Mesenchymal stem cell (in vitro differentiated cells and primary cell): Measurements from ENCODE around the gene DOCK3.
"Not testable (repeated sequence)": the region's sequence is repeated elsewhere in the genome, so short reads cannot be mapped to it uniquely, and the experiment has no call there.

ENCODE experiments used
- DNase-seq: peaks from one replicate; pipeline ENCODE4 v3.0.0-alpha.2; 2013
- H2AFZ ChIP-seq: one replicate; pipeline ENCODE4 v1.6.1; 2013; ENCODE audit warnings: low read depth, mild to moderate bottlenecking, control low read depth, inconsistent platforms, low read length, moderate library complexity
- H2AK5ac ChIP-seq: 2 replicates; pipeline ENCODE4 v1.6.1; 2013; ENCODE audit warnings: low read length, moderate library complexity, mild to moderate bottlenecking, inconsistent platforms; ENCODE audit not compliant: severe bottlenecking
- H2BK120ac ChIP-seq: one replicate; pipeline ENCODE4 v1.6.1; 2013; ENCODE audit warnings: low read depth, mild to moderate bottlenecking, inconsistent platforms, low read length, moderate library complexity
- H2BK12ac ChIP-seq, 2 experiments: one replicate each; pipeline ENCODE4 v1.6.1; 2013; ENCODE audit warnings: inconsistent platforms in 2 of 2, low read length in 2 of 2, mild to moderate bottlenecking in 2 of 2, moderate library complexity in 2 of 2, control low read depth in 1 of 2
- H2BK15ac ChIP-seq: one replicate; pipeline ENCODE4 v1.6.1; 2013; ENCODE audit warnings: mild to moderate bottlenecking, low read depth, inconsistent platforms; ENCODE audit not compliant: poor library complexity, severe bottlenecking
- H2BK5ac ChIP-seq: 2 replicates; pipeline ENCODE4 v1.6.1; 2013; ENCODE audit warnings: low read depth, mild to moderate bottlenecking, low read length, control low read depth, inconsistent platforms; ENCODE audit not compliant: poor library complexity, severe bottlenecking
- H3K14ac ChIP-seq, 2 experiments: one replicate each; pipeline ENCODE4 v1.6.1; 2013; ENCODE audit warnings: inconsistent platforms in 2 of 2, low read length in 2 of 2, control low read depth in 1 of 2, mild to moderate bottlenecking in 1 of 2, moderate library complexity in 1 of 2
- H3K18ac ChIP-seq, 2 experiments: one replicate each; pipeline ENCODE4 v1.6.1; 2013; ENCODE audit warnings: inconsistent platforms in 2 of 2, low read length in 2 of 2, control low read depth in 1 of 2, low read depth in 1 of 2, mild to moderate bottlenecking in 1 of 2
- H3K23ac ChIP-seq, 2 experiments: one replicate each; pipeline ENCODE4 v1.6.1; 2013; ENCODE audit warnings: inconsistent platforms in 2 of 2, low read length in 2 of 2, mild to moderate bottlenecking in 2 of 2, moderate library complexity in 2 of 2, control low read depth in 1 of 2
- H3K27ac ChIP-seq: 2 replicates; pipeline ENCODE4 v1.5.1; 2013; ENCODE audit warnings: mild to moderate bottlenecking, moderate library complexity, low read length, control low read depth, inconsistent platforms; ENCODE audit not compliant: poor library complexity, severe bottlenecking
- H3K27me3 ChIP-seq, 2 experiments: 2 replicates each; pipeline versions ENCODE4 v1.6.1 to v1.7.0; 2013; ENCODE audit warnings: low read length in 2 of 2, mild to moderate bottlenecking in 2 of 2, moderate library complexity in 2 of 2, control low read depth in 1 of 2, inconsistent platforms in 1 of 2; ENCODE audit not compliant: control insufficient read depth in 1 of 2, insufficient read depth in 1 of 2
- H3K36me3 ChIP-seq, 2 experiments: 2 replicates each; pipeline versions ENCODE4 v1.6.1 to v1.7.0; 2013; ENCODE audit warnings: low read length in 2 of 2, control low read depth in 1 of 2, inconsistent platforms in 1 of 2, low read depth in 1 of 2, mild to moderate bottlenecking in 1 of 2; ENCODE audit not compliant: insufficient read depth in 2 of 2, control insufficient read depth in 1 of 2
- H3K4ac ChIP-seq, 2 experiments: one replicate each; pipeline ENCODE4 v1.6.1; 2013; ENCODE audit warnings: inconsistent platforms in 2 of 2, low read length in 2 of 2, mild to moderate bottlenecking in 2 of 2, moderate library complexity in 2 of 2, control low read depth in 1 of 2, low read depth in 1 of 2
- H3K4me1 ChIP-seq: 2 replicates; pipeline ENCODE4 v1.6.1; 2013; ENCODE audit warnings: low read depth, low read length, control low read depth; ENCODE audit not compliant: control insufficient read depth, insufficient read depth
- H3K4me2 ChIP-seq: 2 replicates; pipeline ENCODE4 v1.6.1; 2013; ENCODE audit warnings: low read length, mild to moderate bottlenecking, inconsistent platforms; ENCODE audit not compliant: poor library complexity, severe bottlenecking
- H3K4me3 ChIP-seq, 2 experiments: 2 replicates each; pipeline versions ENCODE4 v1.5.1 to v1.7.0; 2013; ENCODE audit warnings: low read length in 2 of 2, mild to moderate bottlenecking in 2 of 2, control low read depth in 1 of 2, low read depth in 1 of 2; ENCODE audit not compliant: insufficient read depth in 1 of 2
- H3K79me1 ChIP-seq: replicated peaks from 2 replicates; pipeline ENCODE4 v1.6.1; 2013; ENCODE audit warnings: mild to moderate bottlenecking, control low read depth, low read length, inconsistent platforms; ENCODE audit not compliant: poor library complexity, severe bottlenecking
- H3K9ac ChIP-seq: 2 replicates; pipeline ENCODE4 v1.7.0; 2013; ENCODE audit warnings: mild to moderate bottlenecking, low read length, moderate library complexity
- H3K9me3 ChIP-seq: 2 replicates; pipeline ENCODE4 v1.7.0; 2013; ENCODE audit warnings: mild to moderate bottlenecking, low read length; ENCODE audit not compliant: control insufficient read depth
- H4K8ac ChIP-seq: one replicate; pipeline ENCODE4 v1.6.1; 2013; ENCODE audit warnings: inconsistent platforms, mild to moderate bottlenecking, low read length, moderate library complexity
- H4K91ac ChIP-seq: one replicate; pipeline ENCODE4 v1.6.1; 2013; ENCODE audit warnings: mild to moderate bottlenecking, low read length, inconsistent platforms
- WGBS: methylation state at CpG from one replicate; pipeline ENCODE4 v1.1.7; 2013; ENCODE audit warnings: mixed read lengths; 5-methylcytosine and 5-hydroxymethylcytosine counted together

The DOCK3 gene

DNA sequence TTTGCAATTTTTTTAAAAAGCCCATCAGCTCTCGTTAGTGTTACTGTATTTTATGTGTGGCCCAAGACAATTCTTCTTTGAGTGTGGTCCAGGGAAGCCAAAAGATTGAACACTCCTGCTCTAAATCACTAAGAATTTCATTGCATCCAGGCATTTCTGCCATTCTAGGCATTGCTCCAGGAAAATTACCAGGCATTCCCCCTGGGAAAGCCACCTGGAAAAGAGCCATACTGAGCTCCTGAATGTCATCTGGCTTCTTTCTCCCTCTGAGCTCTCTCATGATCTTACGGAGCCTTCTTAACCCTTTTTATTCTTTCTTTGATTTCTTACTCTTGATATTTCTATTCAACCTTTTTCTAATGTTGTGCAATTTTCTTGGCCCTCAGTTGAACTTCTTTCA is 202.2 kb downstream of the DOCK3 start:
- Histone ChIP-seq H2BK120ac (no peak overlapping the region), H2BK12ac (no peak overlapping the region), H4K91ac (no peak overlapping the region), H3K9me3 (peaks cover 10% of the 10 kb centered on the region), H2AK5ac (no peak overlapping the region), H2BK15ac (no peak overlapping the region), H4K8ac (no peak overlapping the region), H3K27me3 (no peaks in the 10 kb centered on the region), H3K27ac (no peak overlapping the region), H3K23ac (no peak overlapping the region), H3K18ac (no peak overlapping the region), H3K4me2 (no peak overlapping the region), H2BK5ac (no peak overlapping the region), H3K4me1 (no peaks in the 10 kb centered on the region), H3K14ac (no peak overlapping the region), H2AFZ (no peak overlapping the region), H3K36me3 (no peaks in the 10 kb centered on the region), H3K4ac (no peak overlapping the region), H3K4me3 (no peak overlapping the region), H3K9ac (no peak overlapping the region), H3K79me1 (no peaks in the 10 kb centered on the region)
- DNase-seq: no peak
- 78% methylated on average over 2 of the region's 2 CpGs for WGBS

- not testable (repeated sequence) for H3K9me3 ChIP-seq, H4K91ac ChIP-seq, H2AFZ ChIP-seq, H2BK12ac ChIP-seq, H2BK120ac ChIP-seq, H3K14ac ChIP-seq, H3K36me3 ChIP-seq, H4K8ac ChIP-seq, H3K23ac ChIP-seq, H3K79me1 ChIP-seq, H3K4me3 ChIP-seq, H2BK15ac ChIP-seq, H3K4me2 ChIP-seq, DNase-seq, H3K4me1 ChIP-seq, H3K4ac ChIP-seq, H3K9ac ChIP-seq, H3K27ac ChIP-seq, H3K27me3 ChIP-seq, H2AK5ac ChIP-seq, H3K18ac ChIP-seq, H2BK5ac ChIP-seq
- no CpG with 5 or more reads among the region's 1 CpG for WGBS
Measured at GRCh38 chr3:50882733-50883132, 208.0 kb downstream of the DOCK3 start.

DNA sequence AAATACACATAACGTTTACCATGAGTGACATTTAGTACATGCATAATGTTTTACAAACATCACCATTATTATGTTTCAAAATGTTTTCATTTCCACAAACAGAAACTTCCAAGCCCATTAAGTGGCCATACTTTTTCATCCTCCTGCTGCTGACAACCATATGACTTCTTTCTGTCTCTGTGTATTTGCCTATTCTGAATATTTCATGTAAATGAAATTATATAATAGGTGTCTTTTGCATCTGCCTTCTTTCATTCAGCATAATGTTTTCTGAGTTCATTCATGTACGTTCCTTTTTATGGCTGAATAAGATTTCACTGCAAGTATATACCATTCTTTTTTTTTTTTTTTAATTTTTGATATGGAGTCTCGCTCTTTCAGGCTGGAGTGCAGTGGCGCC is 209.0 kb downstream of the DOCK3 start:
- H3K36me3 ChIP-seq: no peaks in the 10 kb centered on the region
- no peak overlapping the region for H3K4me2 ChIP-seq
- H3K18ac ChIP-seq: no peak overlapping the region
- DNase-seq: no peak
- no peaks in the 10 kb centered on the region for H3K27me3 ChIP-seq
- no peaks in the 10 kb centered on the region for H3K79me1 ChIP-seq
- H2BK5ac ChIP-seq: no peak overlapping the region
- no peak overlapping the region for H2BK12ac ChIP-seq
- H2AFZ ChIP-seq: no peak overlapping the region
- no peak overlapping the region for H3K23ac ChIP-seq
- WGBS: 92% methylated on average over 3 of the region's 4 CpGs
- no peak overlapping the region for H3K9ac ChIP-seq
- H2BK120ac ChIP-seq: no peak overlapping the region
- H3K4me3 ChIP-seq: no peak overlapping the region
- no peak overlapping the region for H3K14ac ChIP-seq
- no peak overlapping the region for H4K8ac ChIP-seq
- H4K91ac ChIP-seq: no peak overlapping the region
- H3K4me1 ChIP-seq: no peaks in the 10 kb centered on the region
- no peak overlapping the region for H2AK5ac ChIP-seq
- H3K4ac ChIP-seq: no peak overlapping the region
- H2BK15ac ChIP-seq: no peak overlapping the region
- no peak overlapping the region for H3K27ac ChIP-seq
- H3K9me3 ChIP-seq: no peaks in the 10 kb centered on the region

DNA sequence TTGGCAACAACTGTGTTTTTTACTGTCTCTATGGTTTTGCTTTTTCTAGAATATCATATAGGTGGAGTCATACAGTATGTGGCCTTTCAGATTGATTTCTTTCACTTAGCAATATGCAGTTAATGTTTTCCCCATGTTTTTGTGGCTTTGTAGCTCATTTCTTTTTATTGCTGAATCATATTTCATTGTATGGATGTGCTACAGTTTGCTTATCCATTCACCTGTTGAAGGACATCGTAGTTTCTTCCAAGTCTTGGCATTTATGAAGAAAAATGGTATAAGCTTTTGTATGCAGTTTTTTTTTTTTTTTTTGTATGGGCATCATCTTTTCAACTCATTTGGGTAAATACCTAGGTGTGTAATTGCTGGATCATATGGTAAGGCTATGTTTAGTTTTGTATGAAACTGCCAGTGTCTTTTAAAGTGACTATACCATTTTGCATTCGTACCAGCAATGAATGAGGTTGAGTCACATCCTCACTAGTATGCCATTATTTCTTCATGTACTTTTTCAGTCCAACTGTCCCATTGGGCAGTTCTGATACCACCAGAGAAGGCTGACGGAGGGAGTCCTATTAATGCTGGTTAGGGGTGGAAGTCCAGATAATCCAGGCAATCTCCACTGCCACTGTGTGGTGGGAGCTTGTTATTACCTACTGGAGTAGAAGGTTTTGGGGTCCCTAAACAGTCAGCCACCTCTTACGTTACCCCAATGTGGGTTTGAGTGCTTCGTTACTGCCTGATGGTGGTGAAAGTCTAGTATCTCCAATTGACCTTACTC is 210.5 kb downstream of the DOCK3 start:
- H3K27me3 ChIP-seq: no peaks in the 10 kb centered on the region
- H4K91ac ChIP-seq: no peak overlapping the region
- H3K36me3 ChIP-seq: no peaks in the 10 kb centered on the region
- H2BK12ac ChIP-seq: no peak overlapping the region
- H3K9ac ChIP-seq: no peak overlapping the region
- no peak overlapping the region for H2AFZ ChIP-seq
- no peaks in the 10 kb centered on the region for H3K9me3 ChIP-seq
- no peak overlapping the region for H2BK5ac ChIP-seq
- H2BK15ac ChIP-seq: no peak overlapping the region
- no peak overlapping the region for H3K4ac ChIP-seq
- DNase-seq: no peak
- H3K18ac ChIP-seq: no peak overlapping the region
- H3K4me1 ChIP-seq: no peaks in the 10 kb centered on the region
- H2AK5ac ChIP-seq: no peak overlapping the region
- no peak overlapping the region for H3K14ac ChIP-seq
- H2BK120ac ChIP-seq: no peak overlapping the region
- no peak overlapping the region for H3K23ac ChIP-seq
- H3K4me3 ChIP-seq: no peak overlapping the region
- no peak overlapping the region for H4K8ac ChIP-seq
- H3K79me1 ChIP-seq: no peaks in the 10 kb centered on the region
- no peak overlapping the region for H3K4me2 ChIP-seq
- 78% methylated on average over 5 of the region's 5 CpGs for WGBS
- no peak overlapping the region for H3K27ac ChIP-seq
